DOHH2 (cell line): Measurements from ENCODE around the gene STING1.

Experiments used
- H3F3A ChIP-seq: fragments of 200-600 bp; sonication (generic), shearing (Covaris generic); 2 replicates; pipeline ENCODE4 v1.6.0; 2016; ENCODE audit warnings: antibody characterized with exemption, mild to moderate bottlenecking; ENCODE audit not compliant: control insufficient read depth, insufficient read depth
- H3K27ac ChIP-seq: fragments of 200-600 bp; sonication (generic); 2 replicates; pipeline ENCODE4 v1.5.1; 2014; ENCODE audit warnings: low read depth, mild to moderate bottlenecking, low read length, moderate library complexity
- H3K27me3 ChIP-seq: fragments of 200-600 bp; sonication (generic); 2 replicates; pipeline ENCODE4 v1.6.1; 2014; ENCODE audit warnings: mild to moderate bottlenecking, low read length, mixed read lengths; ENCODE audit not compliant: control insufficient read depth
- H3K36me3 ChIP-seq: fragments of 200-600 bp; sonication (generic); 2 replicates; pipeline ENCODE4 v1.6.1; 2014; ENCODE audit warnings: mild to moderate bottlenecking, low read length, moderate library complexity, mixed read lengths; ENCODE audit not compliant: control insufficient read depth
- H3K4me1 ChIP-seq: fragments of 200-600 bp; sonication (generic); 2 replicates; pipeline ENCODE4 v1.6.1; 2014; ENCODE audit warnings: mild to moderate bottlenecking, low read length, mixed read lengths; ENCODE audit not compliant: control insufficient read depth
- H3K4me2 ChIP-seq: fragments of 200-600 bp; sonication (generic); 2 replicates; pipeline ENCODE4 v1.6.0; 2014; ENCODE audit warnings: mild to moderate bottlenecking, low read length, moderate library complexity
- H3K4me3 ChIP-seq: fragments of 200-600 bp; sonication (generic); 2 replicates; pipeline ENCODE4 v1.5.1; 2014; ENCODE audit warnings: mild to moderate bottlenecking, low read length, mixed read lengths
- H3K79me2 ChIP-seq: fragments of 200-600 bp; sonication (generic); 2 replicates; pipeline ENCODE4 v1.6.1; 2014; ENCODE audit warnings: mild to moderate bottlenecking, low read length, mixed read lengths; ENCODE audit not compliant: control insufficient read depth
- H3K9me2 ChIP-seq: fragments of 200-600 bp; sonication (generic); replicated peaks from 2 replicates; pipeline ENCODE4 v1.6.1; 2014; ENCODE audit warnings: mild to moderate bottlenecking, low read length, mixed read lengths; ENCODE audit not compliant: control insufficient read depth
- H3K9me3 ChIP-seq: fragments of 200-600 bp; sonication (generic); 2 replicates; pipeline ENCODE4 v1.6.1; 2014; ENCODE audit warnings: antibody characterized with exemption, low read length, mixed read lengths; ENCODE audit not compliant: control insufficient read depth, insufficient read depth
- H4K20me1 ChIP-seq: fragments of 200-600 bp; sonication (generic); 2 replicates; pipeline ENCODE4 v1.6.0; 2014; ENCODE audit warnings: low read depth, mild to moderate bottlenecking, antibody characterized with exemption, low read length, moderate library complexity; ENCODE audit not compliant: control insufficient read depth, insufficient read depth
- EZH2phosphoT487 ChIP-seq: fragments of 200-600 bp; sonication (generic); IDR thresholded peaks from 2 replicates; pipeline ENCODE4 v1.6.1; 2017; ENCODE audit warnings: borderline replicate concordance, mild to moderate bottlenecking, antibody characterized with exemption, low read length, moderate library complexity, mixed read lengths
- TF ChIP-seq, protein P1 (sequence below): fragments of 200-600 bp; sonication (generic); IDR thresholded peaks from one replicate; pipeline ENCODE4 v1.5.1; 2014; ENCODE audit warnings: antibody characterized with exemption, mild to moderate bottlenecking, low read depth, low read length; ENCODE audit not compliant: poor library complexity, severe bottlenecking

STING1 gene

DNA sequence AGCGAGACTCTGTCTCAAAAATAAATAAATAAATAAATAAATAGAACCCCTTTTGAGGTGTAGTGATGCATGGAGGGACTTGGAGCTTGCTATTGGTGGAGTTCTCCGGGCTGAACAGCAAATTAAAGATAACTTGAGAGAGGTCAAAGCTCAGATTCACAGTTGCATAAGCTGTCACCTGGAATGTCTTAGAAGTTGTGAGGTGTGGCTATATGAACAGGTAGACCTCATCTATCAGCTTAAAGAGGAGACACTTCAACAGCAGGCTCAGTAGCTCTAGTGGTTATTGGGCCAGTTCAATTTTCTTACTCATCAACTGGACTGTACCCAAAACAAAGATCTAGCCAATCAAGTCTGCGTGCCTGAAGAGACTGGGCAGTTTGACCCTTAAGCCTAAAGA lies 11.7 kb upstream of the STING1 start:
- no peak overlapping the region for H3K4me2 ChIP-seq
- H3K9me2 ChIP-seq: no peaks in the 10 kb centered on the region

DNA sequence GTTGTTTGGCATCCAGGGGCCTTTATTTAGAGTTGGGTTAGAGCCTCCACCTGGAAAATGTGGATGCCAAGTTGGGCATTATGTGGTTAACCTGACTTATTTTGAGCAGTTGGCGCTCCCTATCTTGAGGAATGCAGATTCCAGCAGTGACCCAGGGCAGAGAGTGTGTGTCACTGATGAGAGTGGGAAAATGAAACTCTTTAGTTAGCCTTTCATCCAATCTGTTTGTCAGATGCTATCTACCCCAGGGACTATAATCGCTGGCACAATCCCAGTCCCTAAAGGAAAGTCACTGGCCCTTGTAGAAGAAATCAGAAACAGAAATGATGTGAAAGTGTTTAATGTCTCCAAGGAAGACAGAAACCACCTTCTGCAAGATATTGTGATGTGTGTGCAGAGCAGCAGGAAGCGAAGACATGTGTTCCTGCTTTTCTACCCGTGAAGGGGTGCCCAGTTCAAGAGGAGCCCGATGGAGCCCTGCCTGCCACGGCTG lies 10.2 kb upstream of the STING1 start:
- no peak for TF ChIP-seq EZH2phosphoT487
- TF ChIP-seq, protein P1, sequence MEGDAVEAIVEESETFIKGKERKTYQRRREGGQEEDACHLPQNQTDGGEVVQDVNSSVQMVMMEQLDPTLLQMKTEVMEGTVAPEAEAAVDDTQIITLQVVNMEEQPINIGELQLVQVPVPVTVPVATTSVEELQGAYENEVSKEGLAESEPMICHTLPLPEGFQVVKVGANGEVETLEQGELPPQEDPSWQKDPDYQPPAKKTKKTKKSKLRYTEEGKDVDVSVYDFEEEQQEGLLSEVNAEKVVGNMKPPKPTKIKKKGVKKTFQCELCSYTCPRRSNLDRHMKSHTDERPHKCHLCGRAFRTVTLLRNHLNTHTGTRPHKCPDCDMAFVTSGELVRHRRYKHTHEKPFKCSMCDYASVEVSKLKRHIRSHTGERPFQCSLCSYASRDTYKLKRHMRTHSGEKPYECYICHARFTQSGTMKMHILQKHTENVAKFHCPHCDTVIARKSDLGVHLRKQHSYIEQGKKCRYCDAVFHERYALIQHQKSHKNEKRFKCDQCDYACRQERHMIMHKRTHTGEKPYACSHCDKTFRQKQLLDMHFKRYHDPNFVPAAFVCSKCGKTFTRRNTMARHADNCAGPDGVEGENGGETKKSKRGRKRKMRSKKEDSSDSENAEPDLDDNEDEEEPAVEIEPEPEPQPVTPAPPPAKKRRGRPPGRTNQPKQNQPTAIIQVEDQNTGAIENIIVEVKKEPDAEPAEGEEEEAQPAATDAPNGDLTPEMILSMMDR: no peak
- no peak overlapping the region for H3K27ac ChIP-seq
- no peaks in the 10 kb centered on the region for H3K9me2 ChIP-seq
- no peak overlapping the region for H3K4me3 ChIP-seq
- H3K27me3 ChIP-seq: no peaks in the 10 kb centered on the region
- H4K20me1 ChIP-seq: no peaks in the 10 kb centered on the region
- H3K4me1 ChIP-seq: peaks cover 6% of the 10 kb centered on the region
- H3K79me2 ChIP-seq: no peaks in the 10 kb centered on the region
- H3F3A ChIP-seq: no peaks in the 10 kb centered on the region
- H3K4me2 ChIP-seq: no peak overlapping the region
- H3K9me3 ChIP-seq: no peaks in the 10 kb centered on the region
- no peaks in the 10 kb centered on the region for H3K36me3 ChIP-seq

More for the DNA sequence above, 11.7 kb upstream of the STING1 start:
- no peaks in the 10 kb centered on the region for H4K20me1 ChIP-seq
- H3K4me1 ChIP-seq: no peaks in the 10 kb centered on the region
- H3K27ac ChIP-seq: no peak overlapping the region
- no peak overlapping the region for H3K4me3 ChIP-seq
- no peaks in the 10 kb centered on the region for H3K79me2 ChIP-seq
- H3K9me3 ChIP-seq: no peaks in the 10 kb centered on the region
- no peaks in the 10 kb centered on the region for H3F3A ChIP-seq
- no peaks in the 10 kb centered on the region for H3K36me3 ChIP-seq
- TF ChIP-seq, protein P1: no peak
- no peak for TF ChIP-seq EZH2phosphoT487
- H3K27me3 ChIP-seq: no peaks in the 10 kb centered on the region

DNA sequence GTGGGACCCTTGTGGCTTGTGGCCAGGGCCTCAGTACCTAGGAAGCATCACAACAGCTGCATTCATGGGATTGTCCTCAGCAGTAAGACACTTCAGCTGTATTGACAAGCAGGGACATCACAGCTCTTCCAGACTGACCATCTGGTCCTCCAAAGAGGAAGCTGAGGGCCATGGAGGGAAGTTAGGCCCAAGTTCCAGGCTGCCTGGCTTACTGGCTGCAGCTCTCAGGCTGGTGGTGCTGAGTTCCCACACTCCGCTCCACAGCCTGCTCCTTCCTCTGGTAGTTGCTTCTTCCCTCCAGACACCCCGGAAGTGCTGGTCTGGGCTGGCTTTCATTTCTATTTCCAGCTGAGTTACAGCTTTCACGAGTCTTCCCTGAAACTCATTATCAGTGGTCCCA lies 5.7 kb upstream of the STING1 start:
- Histone ChIP-seq H3K27me3 (no peaks in the 10 kb centered on the region), H3K9me2 (no peaks in the 10 kb centered on the region), H3K4me1 (peaks cover 6% of the 10 kb centered on the region), H3K4me2 (0 out of 2 replicates have a peak overlapping the region, but pooled peaks have one; percentile 8), H3F3A (no peaks in the 10 kb centered on the region), H3K36me3 (no peaks in the 10 kb centered on the region), H3K4me3 (no peak overlapping the region), H3K9me3 (no peaks in the 10 kb centered on the region), H3K79me2 (no peaks in the 10 kb centered on the region), H4K20me1 (no peaks in the 10 kb centered on the region), H3K27ac (no peak overlapping the region)
- no peak for TF ChIP-seq EZH2phosphoT487
- TF ChIP-seq, protein P1: no peak
